ENCODE results near the gene RAB7A. TPM values are rescaled to one million over a fixed set of nuclear protein-coding genes. Genes with fewer than 3 reads are reported as not detected.

The RAB7A gene
- total and polyA plus RNA-seq, 4 donors = 127 to 271 (median 209) TPM

DNA sequence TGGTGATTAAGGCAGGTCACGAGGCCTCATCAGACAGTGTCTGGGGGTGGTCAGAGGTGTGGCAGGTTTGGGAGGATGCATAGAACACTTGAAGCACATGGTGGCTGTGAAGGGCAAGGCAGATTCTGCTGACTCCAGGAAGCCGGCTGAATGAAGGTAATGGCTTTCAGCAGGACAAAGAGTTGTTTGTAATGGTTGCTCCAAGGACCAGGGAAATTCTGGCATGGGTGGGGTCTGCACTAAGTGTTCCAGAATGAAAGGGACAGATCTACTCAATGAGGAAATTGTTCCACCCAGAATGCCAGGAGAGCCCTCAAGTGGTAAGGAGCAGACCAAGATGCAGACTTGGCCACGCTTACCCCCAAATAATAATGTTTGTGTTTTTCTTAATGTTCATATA lies 82.7 kb downstream of the RAB7A start:
- DNase-seq (no peak), ATAC-seq (ENCODE audit: insufficient read depth, low FRiP score) (no peak)
- no peak overlapping the region for H3K9ac ChIP-seq (ENCODE audit: insufficient read depth in 1 of 2, low read length in 2 of 2)
- H3K4me1 ChIP-seq (ENCODE audit: control insufficient read depth in 5 of 5, insufficient read depth in 5 of 5, low read length in 5 of 5) = peaks cover 0 to 41% (median 0%) of the 10 kb centered on the region in 5 donors
- TF ChIP-seq, protein P1, sequence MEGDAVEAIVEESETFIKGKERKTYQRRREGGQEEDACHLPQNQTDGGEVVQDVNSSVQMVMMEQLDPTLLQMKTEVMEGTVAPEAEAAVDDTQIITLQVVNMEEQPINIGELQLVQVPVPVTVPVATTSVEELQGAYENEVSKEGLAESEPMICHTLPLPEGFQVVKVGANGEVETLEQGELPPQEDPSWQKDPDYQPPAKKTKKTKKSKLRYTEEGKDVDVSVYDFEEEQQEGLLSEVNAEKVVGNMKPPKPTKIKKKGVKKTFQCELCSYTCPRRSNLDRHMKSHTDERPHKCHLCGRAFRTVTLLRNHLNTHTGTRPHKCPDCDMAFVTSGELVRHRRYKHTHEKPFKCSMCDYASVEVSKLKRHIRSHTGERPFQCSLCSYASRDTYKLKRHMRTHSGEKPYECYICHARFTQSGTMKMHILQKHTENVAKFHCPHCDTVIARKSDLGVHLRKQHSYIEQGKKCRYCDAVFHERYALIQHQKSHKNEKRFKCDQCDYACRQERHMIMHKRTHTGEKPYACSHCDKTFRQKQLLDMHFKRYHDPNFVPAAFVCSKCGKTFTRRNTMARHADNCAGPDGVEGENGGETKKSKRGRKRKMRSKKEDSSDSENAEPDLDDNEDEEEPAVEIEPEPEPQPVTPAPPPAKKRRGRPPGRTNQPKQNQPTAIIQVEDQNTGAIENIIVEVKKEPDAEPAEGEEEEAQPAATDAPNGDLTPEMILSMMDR (IDR thresholded peaks at IDR 0.05; ENCODE audit: control extremely low read depth, extremely low read depth) = no peak
- H3K4me3 ChIP-seq = no peak overlapping the region
- no peaks in the 10 kb centered on the region for H3K27me3 ChIP-seq (ENCODE audit: control insufficient read depth in 3 of 3, insufficient read depth in 3 of 3, low read length in 2 of 3)
- H3K9me3 ChIP-seq (ENCODE audit: control insufficient read depth in 4 of 4, insufficient read depth in 3 of 4, low read length in 3 of 4) = no peaks in the 10 kb centered on the region
- H3K27ac ChIP-seq (ENCODE audit: low read depth in 1 of 2, low read length in 1 of 2) = peak overlapping the region in 1 of 2 donors; percentile 58
- peaks cover 3 to 58% (median 30%) of the 10 kb centered on the region in 4 donors for H3K36me3 ChIP-seq (ENCODE audit: control insufficient read depth in 4 of 4, insufficient read depth in 4 of 4, low read length in 4 of 4)
- WGBS, 2 donors = 77 to 79% methylated on average over 3 of the region's 3 CpGs

DNA sequence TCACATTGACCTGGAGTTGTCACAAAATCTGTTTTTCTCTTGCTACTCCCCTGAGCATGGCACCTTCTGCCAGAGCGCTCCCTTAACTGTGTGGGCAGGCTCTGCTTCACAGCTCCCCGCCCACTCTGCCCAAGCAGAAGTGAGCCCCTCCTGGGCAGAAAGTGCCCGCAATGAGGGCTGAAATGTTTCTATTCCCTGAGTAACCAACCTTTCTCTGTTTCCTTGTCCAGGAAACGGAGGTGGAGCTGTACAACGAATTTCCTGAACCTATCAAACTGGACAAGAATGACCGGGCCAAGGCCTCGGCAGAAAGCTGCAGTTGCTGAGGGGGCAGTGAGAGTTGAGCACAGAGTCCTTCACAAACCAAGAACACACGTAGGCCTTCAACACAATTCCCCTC lies 87.1 kb downstream of the RAB7A start:
- 32 to 62% methylated on average over 8 of the region's 8 CpGs for WGBS, 2 donors
- Histone ChIP-seq H3K27me3 (ENCODE audit: control insufficient read depth in 3 of 3, insufficient read depth in 3 of 3, low read length in 2 of 3) (no peaks in the 10 kb centered on the region), H3K4me1 (ENCODE audit: control insufficient read depth in 5 of 5, insufficient read depth in 5 of 5, low read length in 5 of 5) (peaks cover 0 to 38% (median 0%) of the 10 kb centered on the region in 5 donors), H3K9me3 (ENCODE audit: control insufficient read depth in 4 of 4, insufficient read depth in 3 of 4, low read length in 3 of 4) (no peaks in the 10 kb centered on the region), H3K4me3 (no peak overlapping the region), H3K27ac (ENCODE audit: low read depth in 1 of 2, low read length in 1 of 2) (peak overlapping the region in 1 of 2 donors; percentile 97), H3K9ac (ENCODE audit: insufficient read depth in 1 of 2, low read length in 2 of 2) (no peak overlapping the region), H3K36me3 (ENCODE audit: control insufficient read depth in 4 of 4, insufficient read depth in 4 of 4, low read length in 4 of 4) (peaks cover 6 to 57% (median 22%) of the 10 kb centered on the region in 4 donors)
- TF ChIP-seq, protein P1 (IDR thresholded peaks at IDR 0.05; ENCODE audit: control extremely low read depth, extremely low read depth) = no peak
- ATAC-seq (ENCODE audit: insufficient read depth, low FRiP score) = no peak
- DNase-seq = no peak

DNA sequence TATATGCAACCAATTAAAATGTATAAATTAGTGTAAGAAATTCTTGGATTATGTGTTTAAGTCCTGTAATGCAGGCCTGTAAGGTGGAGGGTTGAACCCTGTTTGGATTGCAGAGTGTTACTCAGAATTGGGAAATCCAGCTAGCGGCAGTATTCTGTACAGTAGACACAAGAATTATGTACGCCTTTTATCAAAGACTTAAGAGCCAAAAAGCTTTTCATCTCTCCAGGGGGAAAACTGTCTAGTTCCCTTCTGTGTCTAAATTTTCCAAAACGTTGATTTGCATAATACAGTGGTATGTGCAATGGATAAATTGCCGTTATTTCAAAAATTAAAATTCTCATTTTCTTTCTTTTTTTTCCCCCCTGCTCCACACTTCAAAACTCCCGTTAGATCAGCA lies 88.1 kb downstream of the RAB7A start:
- Histone ChIP-seq H3K4me3 (no peak overlapping the region), H3K9ac (ENCODE audit: insufficient read depth in 1 of 2, low read length in 2 of 2) (no peak overlapping the region), H3K4me1 (ENCODE audit: control insufficient read depth in 5 of 5, insufficient read depth in 5 of 5, low read length in 5 of 5) (peaks cover 0 to 32% (median 0%) of the 10 kb centered on the region in 5 donors), H3K36me3 (ENCODE audit: control insufficient read depth in 4 of 4, insufficient read depth in 4 of 4, low read length in 4 of 4) (peaks cover 6 to 57% (median 23%) of the 10 kb centered on the region in 4 donors), H3K9me3 (ENCODE audit: control insufficient read depth in 4 of 4, insufficient read depth in 3 of 4, low read length in 3 of 4) (no peaks in the 10 kb centered on the region), H3K27ac (ENCODE audit: low read depth in 1 of 2, low read length in 1 of 2) (peak overlapping the region in 1 of 2 donors; percentile 97), H3K27me3 (ENCODE audit: control insufficient read depth in 3 of 3, insufficient read depth in 3 of 3, low read length in 2 of 3) (no peaks in the 10 kb centered on the region)
- DNase-seq (no peak), ATAC-seq (ENCODE audit: insufficient read depth, low FRiP score) (no peak)
- WGBS, 2 donors = 49 to 78% methylated on average over 5 of the region's 5 CpGs
- TF ChIP-seq, protein P1 (IDR thresholded peaks at IDR 0.05; ENCODE audit: control extremely low read depth, extremely low read depth) = no peak
